DOHH2 (cell line): ENCODE data around the gene CLN6.

ENCODE experiments used
- H3F3A ChIP-seq: fragments of 200-600 bp; sonication (generic), shearing (Covaris generic); 2 replicates; pipeline ENCODE4 v1.6.0; 2016; ENCODE audit warnings: antibody characterized with exemption, mild to moderate bottlenecking; ENCODE audit not compliant: control insufficient read depth, insufficient read depth
- H3K27ac ChIP-seq: fragments of 200-600 bp; sonication (generic); 2 replicates; pipeline ENCODE4 v1.5.1; 2014; ENCODE audit warnings: low read depth, mild to moderate bottlenecking, low read length, moderate library complexity
- H3K27me3 ChIP-seq: fragments of 200-600 bp; sonication (generic); 2 replicates; pipeline ENCODE4 v1.6.1; 2014; ENCODE audit warnings: mild to moderate bottlenecking, low read length, mixed read lengths; ENCODE audit not compliant: control insufficient read depth
- H3K36me3 ChIP-seq: fragments of 200-600 bp; sonication (generic); 2 replicates; pipeline ENCODE4 v1.6.1; 2014; ENCODE audit warnings: mild to moderate bottlenecking, low read length, moderate library complexity, mixed read lengths; ENCODE audit not compliant: control insufficient read depth
- H3K4me1 ChIP-seq: fragments of 200-600 bp; sonication (generic); 2 replicates; pipeline ENCODE4 v1.6.1; 2014; ENCODE audit warnings: mild to moderate bottlenecking, low read length, mixed read lengths; ENCODE audit not compliant: control insufficient read depth
- H3K4me2 ChIP-seq: fragments of 200-600 bp; sonication (generic); 2 replicates; pipeline ENCODE4 v1.6.0; 2014; ENCODE audit warnings: mild to moderate bottlenecking, low read length, moderate library complexity
- H3K4me3 ChIP-seq: fragments of 200-600 bp; sonication (generic); 2 replicates; pipeline ENCODE4 v1.5.1; 2014; ENCODE audit warnings: mild to moderate bottlenecking, low read length, mixed read lengths
- H3K79me2 ChIP-seq: fragments of 200-600 bp; sonication (generic); 2 replicates; pipeline ENCODE4 v1.6.1; 2014; ENCODE audit warnings: mild to moderate bottlenecking, low read length, mixed read lengths; ENCODE audit not compliant: control insufficient read depth
- H3K9me2 ChIP-seq: fragments of 200-600 bp; sonication (generic); replicated peaks from 2 replicates; pipeline ENCODE4 v1.6.1; 2014; ENCODE audit warnings: mild to moderate bottlenecking, low read length, mixed read lengths; ENCODE audit not compliant: control insufficient read depth
- H3K9me3 ChIP-seq: fragments of 200-600 bp; sonication (generic); 2 replicates; pipeline ENCODE4 v1.6.1; 2014; ENCODE audit warnings: antibody characterized with exemption, low read length, mixed read lengths; ENCODE audit not compliant: control insufficient read depth, insufficient read depth
- H4K20me1 ChIP-seq: fragments of 200-600 bp; sonication (generic); 2 replicates; pipeline ENCODE4 v1.6.0; 2014; ENCODE audit warnings: low read depth, mild to moderate bottlenecking, antibody characterized with exemption, low read length, moderate library complexity; ENCODE audit not compliant: control insufficient read depth, insufficient read depth
- CTCF ChIP-seq: fragments of 200-600 bp; sonication (generic); IDR thresholded peaks from one replicate; pipeline ENCODE4 v1.5.1; 2014; ENCODE audit warnings: antibody characterized with exemption, mild to moderate bottlenecking, low read depth, low read length; ENCODE audit not compliant: poor library complexity, severe bottlenecking
- EZH2phosphoT487 ChIP-seq: fragments of 200-600 bp; sonication (generic); IDR thresholded peaks from 2 replicates; pipeline ENCODE4 v1.6.1; 2017; ENCODE audit warnings: borderline replicate concordance, mild to moderate bottlenecking, antibody characterized with exemption, low read length, moderate library complexity, mixed read lengths

Gene CLN6

GRCh38 chr15:68244235-68244634 lies 14.7 kb upstream of the CLN6 start:
- Histone ChIP-seq H3K27ac (no peak overlapping the region), H3K27me3 (peaks cover 2% of the 10 kb centered on the region; the same call in 1 of the 2 replicates), H3K9me2 (no peaks in the 10 kb centered on the region), H3K79me2 (no peaks in the 10 kb centered on the region), H3K4me2 (no peak overlapping the region), H3K36me3 (no peaks in the 10 kb centered on the region), H3K9me3 (no peaks in the 10 kb centered on the region), H3K4me1 (peaks cover 5% of the 10 kb centered on the region), H3F3A (no peaks in the 10 kb centered on the region), H4K20me1 (no peaks in the 10 kb centered on the region), H3K4me3 (no peak overlapping the region)
- TF ChIP-seq CTCF, result no peak
- TF ChIP-seq EZH2phosphoT487, result no peak

DNA sequence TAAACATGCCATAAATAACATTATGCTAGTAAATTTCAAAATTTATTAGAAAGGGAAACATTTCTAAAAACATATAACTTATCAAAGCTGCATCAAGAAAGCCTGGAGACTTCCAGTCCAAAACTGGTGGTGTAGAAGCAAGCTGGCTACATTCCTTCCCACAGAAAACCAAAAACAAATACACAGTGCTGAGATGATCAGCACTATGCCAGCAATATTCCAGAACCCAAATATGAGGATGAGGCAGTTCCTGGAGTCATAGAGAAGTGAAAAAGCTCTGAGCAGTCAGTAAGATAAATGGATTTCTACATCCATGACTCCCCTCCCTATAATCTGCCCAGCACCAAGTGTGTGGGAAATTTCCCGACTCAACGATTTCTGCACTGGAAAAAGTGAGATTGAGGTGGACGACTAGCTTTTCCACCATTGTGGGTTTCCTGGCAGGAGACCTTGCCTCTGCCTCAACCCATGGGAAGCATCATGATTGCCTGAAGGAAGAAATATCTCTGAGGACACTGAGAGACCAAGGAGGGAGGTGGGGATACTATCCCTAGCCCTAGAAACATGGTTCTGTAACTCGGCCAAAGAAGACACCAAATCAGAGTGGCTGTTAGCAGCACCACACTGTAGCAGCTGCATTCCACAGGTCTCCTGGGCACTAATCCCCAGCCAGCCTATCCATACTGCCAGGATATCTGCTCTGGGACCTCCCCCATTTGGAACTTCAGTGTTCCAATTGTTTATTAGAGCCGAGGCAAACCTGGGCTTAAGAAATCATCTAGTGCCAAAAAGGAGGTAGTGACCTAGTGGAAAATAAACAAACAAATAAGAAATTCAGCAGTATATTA lies 11.8 kb upstream of the CLN6 start:
- no peaks in the 10 kb centered on the region for H4K20me1 ChIP-seq
- H3K4me2 ChIP-seq, result no peak overlapping the region
- H3K4me3 ChIP-seq, result no peak overlapping the region
- no peaks in the 10 kb centered on the region for H3K9me3 ChIP-seq
- TF ChIP-seq CTCF, result no peak
- no peak for TF ChIP-seq EZH2phosphoT487
- no peaks in the 10 kb centered on the region for H3F3A ChIP-seq
- H3K27me3 ChIP-seq, result no peaks in the 10 kb centered on the region
- no peaks in the 10 kb centered on the region for H3K36me3 ChIP-seq
- no peaks in the 10 kb centered on the region for H3K79me2 ChIP-seq
- no peaks in the 10 kb centered on the region for H3K4me1 ChIP-seq
- no peaks in the 10 kb centered on the region for H3K9me2 ChIP-seq
- H3K27ac ChIP-seq, result no peak overlapping the region

GRCh38 chr15:68239025-68239424 lies 9.5 kb upstream of the CLN6 start:
- Histone ChIP-seq H3K79me2 (no peaks in the 10 kb centered on the region), H3K9me3 (no peaks in the 10 kb centered on the region), H3K4me1 (no peaks in the 10 kb centered on the region), H3K36me3 (no peaks in the 10 kb centered on the region), H3K27me3 (no peaks in the 10 kb centered on the region), H3K27ac (no peak overlapping the region), H3K4me2 (no peak overlapping the region), H3K9me2 (no peaks in the 10 kb centered on the region), H3K4me3 (no peak overlapping the region), H3F3A (no peaks in the 10 kb centered on the region), H4K20me1 (no peaks in the 10 kb centered on the region)
- TF ChIP-seq CTCF (no peak), EZH2phosphoT487 (no peak)
